HL-60 (cell line): Measurements from ENCODE around the gene PTGS1.
"Not testable (repeated sequence)": the region's sequence is repeated elsewhere in the genome, so short reads cannot be mapped to it uniquely, and the experiment has no call there.

Source experiments
- CTCF ChIP-seq: IDR thresholded peaks from one replicate; pipeline ENCODE4 v1.5.1; 2011; ENCODE audit warnings: low read length, control low read depth, inconsistent platforms; ENCODE audit not compliant: insufficient read depth
- SPI1 ChIP-seq: IDR thresholded peaks from 2 replicates; pipeline ENCODE4 v1.6.1; 2012; ENCODE audit warnings: low read depth, mild to moderate bottlenecking, borderline replicate concordance
- TF ChIP-seq, protein P1 (sequence below): IDR thresholded peaks from 2 replicates; pipeline ENCODE4 v1.6.1; 2012; ENCODE audit warnings: low read depth; ENCODE audit not compliant: insufficient replicate concordance

DNA sequence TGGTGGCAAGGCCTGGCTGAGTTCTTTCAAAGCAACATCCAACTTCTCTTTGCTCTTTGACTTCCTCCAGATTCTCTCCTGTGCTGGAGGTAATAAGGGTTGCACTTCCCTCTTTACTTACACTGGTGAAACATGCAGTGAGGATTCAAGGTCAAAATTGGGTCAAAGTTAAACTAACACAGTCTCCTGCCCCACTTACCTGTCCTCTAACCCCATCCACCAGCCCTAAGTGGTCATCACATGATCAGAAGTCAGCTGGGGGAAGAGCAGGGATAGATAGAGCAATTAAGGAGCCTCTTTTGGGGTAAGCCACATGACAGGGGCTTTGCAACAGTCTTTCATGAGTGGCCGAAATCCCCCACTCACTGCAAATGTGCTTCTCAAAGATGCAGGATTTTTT lies 46.2 kb upstream of the PTGS1 start:
- not testable (repeated sequence) for TF ChIP-seq CTCF
- TF ChIP-seq, protein P1, sequence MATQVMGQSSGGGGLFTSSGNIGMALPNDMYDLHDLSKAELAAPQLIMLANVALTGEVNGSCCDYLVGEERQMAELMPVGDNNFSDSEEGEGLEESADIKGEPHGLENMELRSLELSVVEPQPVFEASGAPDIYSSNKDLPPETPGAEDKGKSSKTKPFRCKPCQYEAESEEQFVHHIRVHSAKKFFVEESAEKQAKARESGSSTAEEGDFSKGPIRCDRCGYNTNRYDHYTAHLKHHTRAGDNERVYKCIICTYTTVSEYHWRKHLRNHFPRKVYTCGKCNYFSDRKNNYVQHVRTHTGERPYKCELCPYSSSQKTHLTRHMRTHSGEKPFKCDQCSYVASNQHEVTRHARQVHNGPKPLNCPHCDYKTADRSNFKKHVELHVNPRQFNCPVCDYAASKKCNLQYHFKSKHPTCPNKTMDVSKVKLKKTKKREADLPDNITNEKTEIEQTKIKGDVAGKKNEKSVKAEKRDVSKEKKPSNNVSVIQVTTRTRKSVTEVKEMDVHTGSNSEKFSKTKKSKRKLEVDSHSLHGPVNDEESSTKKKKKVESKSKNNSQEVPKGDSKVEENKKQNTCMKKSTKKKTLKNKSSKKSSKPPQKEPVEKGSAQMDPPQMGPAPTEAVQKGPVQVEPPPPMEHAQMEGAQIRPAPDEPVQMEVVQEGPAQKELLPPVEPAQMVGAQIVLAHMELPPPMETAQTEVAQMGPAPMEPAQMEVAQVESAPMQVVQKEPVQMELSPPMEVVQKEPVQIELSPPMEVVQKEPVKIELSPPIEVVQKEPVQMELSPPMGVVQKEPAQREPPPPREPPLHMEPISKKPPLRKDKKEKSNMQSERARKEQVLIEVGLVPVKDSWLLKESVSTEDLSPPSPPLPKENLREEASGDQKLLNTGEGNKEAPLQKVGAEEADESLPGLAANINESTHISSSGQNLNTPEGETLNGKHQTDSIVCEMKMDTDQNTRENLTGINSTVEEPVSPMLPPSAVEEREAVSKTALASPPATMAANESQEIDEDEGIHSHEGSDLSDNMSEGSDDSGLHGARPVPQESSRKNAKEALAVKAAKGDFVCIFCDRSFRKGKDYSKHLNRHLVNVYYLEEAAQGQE = not testable (repeated sequence)
- TF ChIP-seq SPI1 = peak; percentile 41; the same call in 1 of the 2 replicates
